Heart left ventricle (tissue), 16 donors: ENCODE data around the gene POM121L12. TPM values are rescaled to one million over a fixed set of nuclear protein-coding genes. Genes with fewer than 3 reads are reported as not detected.

Source experiments
- ATAC-seq, 4 donors: fragments of 200-7000 bp; cut with Tn5 transposase; one replicate each; pipeline ENCODE4 v1.9.1; 2020 to 2022; ENCODE audit warnings: moderate library complexity in 4 of 4, mild to moderate bottlenecking in 3 of 4, moderate number of reproducible peaks in 1 of 4
- DNase-seq, 5 donors: peaks; one replicate each; pipeline ENCODE4 v3.0.0-alpha.2; 2020
- H3K27ac ChIP-seq, 12 donors: fragments of 200-600 bp; sonication (generic) in 4 of 12; one replicate each; pipeline versions ENCODE4 v1.5.0 to v1.8.0; 2016 to 2022; ENCODE audit warnings: mild to moderate bottlenecking in 2 of 12
- H3K27me3 ChIP-seq, 9 donors: fragments of 200-600 bp; sonication (generic) in 2 of 9; one replicate each; pipeline versions ENCODE4 v1.5.1 to v1.8.0; 2016 to 2022; ENCODE audit warnings: mild to moderate bottlenecking in 3 of 9
- H3K36me3 ChIP-seq, 9 donors: fragments of 200-600 bp; sonication (generic) in 2 of 9; one replicate each; pipeline versions ENCODE4 v1.5.0 to v1.8.0; 2018 to 2022; ENCODE audit warnings: mild to moderate bottlenecking in 2 of 9
- H3K4me1 ChIP-seq, 12 donors: fragments of 200-600 bp; sonication (generic) in 4 of 12; one replicate each; pipeline versions ENCODE4 v1.5.0 to v1.8.0; 2016 to 2022; ENCODE audit warnings: mild to moderate bottlenecking in 3 of 12
- H3K4me3 ChIP-seq, 12 donors: fragments of 200-600 bp; sonication (generic) in 4 of 12; one replicate each; pipeline versions ENCODE4 v1.5.0 to v1.8.0; 2017 to 2022; ENCODE audit warnings: mild to moderate bottlenecking in 9 of 12, moderate library complexity in 4 of 12
- H3K9me3 ChIP-seq, 12 donors: fragments of 200-600 bp; sonication (generic) in 4 of 12; one replicate each; pipeline versions ENCODE4 v1.5.0 to v1.8.0; 2016 to 2022; ENCODE audit warnings: mild to moderate bottlenecking in 1 of 12
- POLR2A ChIP-seq, 2 donors: fragments of 450-650 bp; IDR thresholded peaks; one replicate each; pipeline ENCODE4 v1.6.1; 2017; ENCODE audit warnings: antibody characterized with exemption in 2 of 2, mild to moderate bottlenecking in 2 of 2, moderate library complexity in 2 of 2
- WGBS, 4 donors: extraction: QIAGEN DNeasy Blood & Tissue Kit in 2 of 4; methylation state at CpG; one replicate each; pipeline versions ENCODE4 v1.1.5 to v1.1.7; 2013 to 2018; 5-methylcytosine and 5-hydroxymethylcytosine counted together
- intact Hi-C, 10 donors: fragments of 100-400 bp; cut with DNase I; formaldehyde crosslinking; loops; one replicate each; pipeline versions ENCODE4 v1.11.1 to v1.14.2; 2022
- polyA plus RNA-seq, 2 donors: library from polyadenylated mRNA; stranded (reverse); fragments of 200-250 nt; gene quantifications; one replicate each; pipeline ENCODE4 v1.2.3, GENCODE V29; 2013
- total RNA-seq, 9 donors: library from RNA; depleted of rRNA in 2 of 9; stranded (reverse); fragments of >200 nt in 2 of 9; fragmentation: NEBNext Ultra II Directional in 3 of 9; extraction: Animal tissue kit (Norgen Biotek cat#: 25700) in 3 of 9; gene quantifications; one replicate each; pipeline versions ENCODE4 v1.1.0 to v1.2.4, GENCODE V29; 2016 to 2023
- TF ChIP-seq, protein P1 (sequence below), 12 donors: fragments of 200-600 bp; sonication (generic) in 4 of 12; IDR thresholded peaks; one replicate each; pipeline versions ENCODE4 v1.5.0 to v1.8.0; 2018 to 2022; ENCODE audit warnings: antibody characterized with exemption in 12 of 12, mild to moderate bottlenecking in 5 of 12
- donor health status: ischemic (EF 13 %, LVEDD 7.1; RV severe dilation, severe dysfunction).
- donor health status: healthy with polysubstance abuse.
- donor health status: DM: no; HTN: yes; CAD: no.
- donor health status: DM: no; HTN: no; CAD: no.
- donor health status: ischemic (EF 25% LVEDD 6.9; RV normal size, moderate dysfunction).
- donor health status: ischemic (EF 25% LVEDD 5.7; RV mildly dilated, moderate dysfunction).
- donor health status: healthy.
- donor health status: DM: yes; HTN: yes; CAD: no.
- donor health status: ischemic (EF 35%, LVEDD 5.7; RV mildly dilated, moderate dysfunction).
- donor health status: nonischemic (EF 11% LVEDD 7.7; RV severe dilation, severe dysfunction).
- donor health status: DM: yes; HTN: yes; CAD: no.
- donor health status: PGD.
- donor health status: ischemic (EF 29% LVEDD 5.4; RV normal size, mild dysfunction).
- donor health status: nonischemic (EF 23%, LVEDD 6.1; RV moderate dilation, normal function).

Gene POM121L12
- total and polyA plus RNA-seq, 11 donors: not detected

- no peak overlapping the region for H3K4me3 ChIP-seq
- H3K36me3 ChIP-seq: no peaks in the 10 kb centered on the region
- DNase-seq: no peak
- 90 to 97% (median 94%) methylated on average over 1 of the region's 1 CpG for WGBS, 4 donors
- TF ChIP-seq, protein P1, sequence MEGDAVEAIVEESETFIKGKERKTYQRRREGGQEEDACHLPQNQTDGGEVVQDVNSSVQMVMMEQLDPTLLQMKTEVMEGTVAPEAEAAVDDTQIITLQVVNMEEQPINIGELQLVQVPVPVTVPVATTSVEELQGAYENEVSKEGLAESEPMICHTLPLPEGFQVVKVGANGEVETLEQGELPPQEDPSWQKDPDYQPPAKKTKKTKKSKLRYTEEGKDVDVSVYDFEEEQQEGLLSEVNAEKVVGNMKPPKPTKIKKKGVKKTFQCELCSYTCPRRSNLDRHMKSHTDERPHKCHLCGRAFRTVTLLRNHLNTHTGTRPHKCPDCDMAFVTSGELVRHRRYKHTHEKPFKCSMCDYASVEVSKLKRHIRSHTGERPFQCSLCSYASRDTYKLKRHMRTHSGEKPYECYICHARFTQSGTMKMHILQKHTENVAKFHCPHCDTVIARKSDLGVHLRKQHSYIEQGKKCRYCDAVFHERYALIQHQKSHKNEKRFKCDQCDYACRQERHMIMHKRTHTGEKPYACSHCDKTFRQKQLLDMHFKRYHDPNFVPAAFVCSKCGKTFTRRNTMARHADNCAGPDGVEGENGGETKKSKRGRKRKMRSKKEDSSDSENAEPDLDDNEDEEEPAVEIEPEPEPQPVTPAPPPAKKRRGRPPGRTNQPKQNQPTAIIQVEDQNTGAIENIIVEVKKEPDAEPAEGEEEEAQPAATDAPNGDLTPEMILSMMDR (IDR thresholded peaks at IDR 0.05): no peak
- TF ChIP-seq POLR2A (IDR thresholded peaks at IDR 0.05): no peak
- no peak overlapping the region for H3K27ac ChIP-seq
- no peak for ATAC-seq
- intact Hi-C loops: no loop called here
- H3K27me3 ChIP-seq: no peaks in the 10 kb centered on the region
- no peaks in the 10 kb centered on the region for H3K4me1 ChIP-seq
- H3K9me3 ChIP-seq: peaks cover 0 to 20% (median 0%) of the 10 kb centered on the region in 12 donors
Measured at GRCh38 chr7:53015463-53015862, 20.0 kb upstream of the POM121L12 start.

- ATAC-seq: no peak
- H3K27ac ChIP-seq: no peak overlapping the region
Measured at GRCh38 chr7:53022893-53023292, 12.5 kb upstream of the POM121L12 start.

DNA sequence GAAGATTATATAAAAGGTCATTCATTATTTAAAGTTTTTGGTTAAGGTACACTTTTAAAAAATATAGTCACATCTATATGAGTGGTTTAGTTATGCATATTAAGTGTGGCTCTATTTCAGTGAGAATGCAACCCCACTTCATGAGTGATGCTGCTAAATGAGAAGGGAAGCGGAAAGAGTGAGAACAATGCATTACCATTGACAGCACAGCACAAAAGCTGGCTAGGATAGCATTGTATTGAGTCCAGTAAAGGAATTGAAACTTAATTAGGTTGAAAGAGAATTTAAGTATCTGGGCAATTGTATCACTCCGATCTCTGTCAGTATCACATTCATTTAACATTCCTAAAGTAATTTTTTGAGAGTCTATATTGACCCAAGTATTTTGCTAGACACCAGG lies 13.2 kb downstream of the POM121L12 start:
- Histone ChIP-seq H3K27ac (no peak overlapping the region), H3K36me3 (no peaks in the 10 kb centered on the region), H3K27me3 (no peaks in the 10 kb centered on the region), H3K9me3 (no peaks in the 10 kb centered on the region), H3K4me3 (no peak overlapping the region), H3K4me1 (no peaks in the 10 kb centered on the region)
- intact Hi-C loops: no loop called here
- WGBS, 4 donors: 80 to 88% (median 85%) methylated on average over 2 of the region's 2 CpGs
- TF ChIP-seq POLR2A (IDR thresholded peaks at IDR 0.05): no peak
- TF ChIP-seq, protein P1 (IDR thresholded peaks at IDR 0.05): no peak
- ATAC-seq: no peak
- DNase-seq: no peak

More at GRCh38 chr7:53022893-53023292, 12.5 kb upstream of the POM121L12 start:
- no peak for TF ChIP-seq POLR2A (IDR thresholded peaks at IDR 0.05)
- TF ChIP-seq, protein P1 (IDR thresholded peaks at IDR 0.05): no peak
- intact Hi-C loops: no loop called here
- no peak for DNase-seq
- Histone ChIP-seq H3K27me3 (no peaks in the 10 kb centered on the region), H3K9me3 (peaks cover 0 to 9% (median 0%) of the 10 kb centered on the region in 12 donors), H3K36me3 (no peaks in the 10 kb centered on the region), H3K4me1 (no peaks in the 10 kb centered on the region), H3K4me3 (no peak overlapping the region)
- WGBS, 4 donors: 77 to 85% (median 81%) methylated on average over 5 of the region's 5 CpGs

- intact Hi-C loops: no loop called here
- DNase-seq: no peak
- no peaks in the 10 kb centered on the region for H3K9me3 ChIP-seq
- H3K27me3 ChIP-seq: no peaks in the 10 kb centered on the region
- no peak for ATAC-seq
- 68 to 81% (median 76%) methylated on average over 2 of the region's 2 CpGs for WGBS, 4 donors
- no peak overlapping the region for H3K4me3 ChIP-seq
- no peaks in the 10 kb centered on the region for H3K36me3 ChIP-seq
- H3K27ac ChIP-seq: no peak overlapping the region
- TF ChIP-seq POLR2A (IDR thresholded peaks at IDR 0.05): no peak
- TF ChIP-seq, protein P1 (IDR thresholded peaks at IDR 0.05): no peak
- no peaks in the 10 kb centered on the region for H3K4me1 ChIP-seq
Measured at GRCh38 chr7:53050433-53050832, 15.0 kb downstream of the POM121L12 start.
